ENCODE measurements around the gene TADA2A.
"Not testable (repeated sequence)": the region's sequence is repeated elsewhere in the genome, so short reads cannot be mapped to it uniquely, and the experiment has no call there.

Gene TADA2A

DNA sequence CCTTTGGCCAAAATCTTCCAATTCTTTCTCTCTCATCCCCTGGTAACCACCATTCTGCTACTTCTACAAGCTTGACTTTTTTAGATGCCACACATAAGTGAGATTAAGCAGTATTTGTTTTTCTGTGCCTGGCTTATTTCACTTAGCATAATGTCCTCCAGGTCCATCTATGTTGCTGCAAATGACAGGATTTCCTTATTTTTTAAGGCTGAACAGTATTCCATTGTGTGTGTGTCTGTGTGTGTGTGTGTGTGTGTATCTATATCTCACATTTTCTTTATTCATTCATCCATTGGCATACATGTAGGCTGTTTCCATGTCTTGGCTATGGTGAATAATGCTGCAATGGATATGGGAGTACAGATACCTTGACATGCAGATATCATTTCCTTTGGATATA lies 6.2 kb upstream of the TADA2A start:
- DNase-seq (ENCODE audit: low spot score) = no peak

DNA sequence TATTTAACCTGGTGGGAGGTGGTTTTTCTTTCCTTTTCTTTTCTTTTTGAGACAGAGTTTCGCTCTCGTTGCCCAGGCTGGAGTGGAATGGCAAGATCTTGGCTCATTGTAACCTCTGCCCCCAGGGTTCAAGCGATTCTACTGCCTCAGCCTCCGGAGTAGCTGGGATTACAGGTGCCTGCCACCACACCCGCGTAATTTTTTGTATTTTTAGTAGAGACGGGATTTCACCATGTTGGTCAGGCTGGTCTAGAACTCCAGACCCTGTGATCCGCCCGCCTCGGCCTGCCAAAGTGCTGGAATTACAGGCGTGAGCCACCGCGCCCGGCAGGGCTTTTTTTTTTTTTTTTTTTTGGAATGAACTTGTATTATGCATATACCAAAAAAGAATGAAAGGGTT lies 1.2 kb upstream of the TADA2A start:
- not testable (repeated sequence) for DNase-seq (ENCODE audit: low spot score)

DNA sequence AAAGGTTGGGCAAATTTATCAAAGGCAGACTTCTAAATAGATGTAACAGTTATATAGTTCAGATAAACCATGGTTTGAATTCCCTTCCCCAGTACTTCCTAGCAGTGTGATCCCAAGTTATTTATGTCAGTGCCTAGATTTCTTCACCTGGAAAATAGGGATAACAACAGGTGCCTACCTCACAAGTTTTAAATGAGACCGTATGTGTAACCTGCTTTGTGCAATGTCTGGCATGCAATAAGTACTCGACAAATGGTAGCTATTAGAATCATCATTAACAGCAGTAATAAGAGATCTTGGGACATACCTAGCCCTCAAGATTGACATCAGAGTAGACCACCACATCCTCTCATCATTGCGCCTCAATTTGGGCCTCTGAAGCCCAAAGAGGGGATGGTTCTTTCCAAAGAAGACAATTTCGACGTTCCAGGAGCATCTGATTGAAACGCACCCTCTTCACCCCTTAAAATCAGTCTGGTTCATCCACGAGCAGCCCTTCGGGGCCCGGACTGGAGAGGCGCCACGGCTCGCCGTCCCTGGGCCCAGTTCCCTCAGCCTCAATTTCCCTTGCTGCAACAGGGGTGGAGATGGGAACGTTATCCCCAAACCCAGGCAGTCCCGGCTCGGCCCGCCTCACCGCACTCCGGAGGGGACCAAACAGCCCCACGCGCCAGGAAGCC lies 591 bp upstream of the TADA2A start:
- DNase-seq (ENCODE audit: low spot score) = no peak

DNA sequence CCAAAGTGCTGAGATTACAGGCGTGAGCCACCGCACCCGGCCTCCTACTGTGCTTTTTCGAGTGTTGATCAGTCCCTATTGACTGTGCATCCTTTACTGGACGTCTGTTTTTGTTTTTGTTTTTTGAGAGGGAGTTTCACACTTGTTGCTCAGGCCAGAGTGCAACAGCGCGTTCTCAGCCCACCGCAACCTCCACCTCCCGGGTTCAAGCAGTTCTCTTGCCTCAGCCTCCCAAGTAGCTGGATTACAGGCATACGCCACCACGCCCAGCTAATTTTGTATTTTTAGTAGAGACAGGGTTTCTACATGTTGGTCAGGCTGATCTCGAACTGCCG lies 1.4 kb downstream of the TADA2A start:
- DNase-seq (ENCODE audit: low spot score) = not testable (repeated sequence)

DNA sequence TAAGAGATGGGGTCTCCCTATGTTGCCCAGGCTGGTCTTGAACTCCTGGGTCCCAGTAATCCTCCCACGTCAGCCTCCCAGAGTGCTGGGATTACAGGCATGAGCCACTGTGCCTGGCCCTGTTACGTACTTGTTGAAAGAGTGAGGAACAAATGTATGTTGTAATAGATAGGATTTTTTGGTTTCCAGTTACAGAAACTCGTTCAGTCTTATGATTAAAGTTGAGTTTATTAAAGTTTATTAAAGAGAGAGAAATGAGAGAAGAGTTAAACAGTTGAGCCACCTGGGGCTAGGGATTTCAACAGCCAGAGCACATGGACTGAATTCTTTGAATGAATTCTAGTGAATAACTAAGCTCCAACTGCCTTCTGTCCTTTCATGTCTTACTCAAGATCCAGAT lies 3.7 kb downstream of the TADA2A start:
- DNase-seq (ENCODE audit: low spot score) = no peak

DNA sequence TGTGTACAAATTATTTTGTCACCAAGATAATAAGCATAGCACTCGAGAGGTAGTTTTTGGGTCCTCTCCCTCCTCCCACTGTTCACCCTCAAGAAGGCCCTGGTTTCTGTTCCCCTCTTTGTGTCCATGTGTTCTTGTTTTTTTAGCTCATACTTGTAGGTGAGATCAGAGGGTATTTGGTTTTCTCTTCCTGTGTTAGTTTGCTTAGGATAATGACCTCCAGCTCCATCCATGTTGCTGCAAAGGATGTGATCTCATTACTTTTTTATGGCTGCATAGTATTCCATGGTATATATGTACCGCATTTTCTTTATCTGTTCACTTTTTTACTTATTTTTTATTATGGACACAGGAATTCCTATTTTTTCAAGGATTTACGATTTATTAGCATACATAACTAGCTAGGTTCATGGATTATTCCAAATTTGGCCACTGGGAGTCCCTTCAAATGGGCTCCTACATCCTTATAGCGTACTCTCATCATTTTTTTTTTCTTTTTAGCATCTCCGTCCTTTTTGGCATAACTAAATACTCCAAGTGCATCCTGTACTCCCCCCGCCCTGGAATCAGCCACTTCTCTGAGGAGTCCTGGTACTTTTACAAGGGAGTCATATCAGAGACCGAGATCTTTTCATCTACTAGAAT lies 7.3 kb downstream of the TADA2A start:
- DNase-seq (ENCODE audit: low spot score) = no peak

DNA sequence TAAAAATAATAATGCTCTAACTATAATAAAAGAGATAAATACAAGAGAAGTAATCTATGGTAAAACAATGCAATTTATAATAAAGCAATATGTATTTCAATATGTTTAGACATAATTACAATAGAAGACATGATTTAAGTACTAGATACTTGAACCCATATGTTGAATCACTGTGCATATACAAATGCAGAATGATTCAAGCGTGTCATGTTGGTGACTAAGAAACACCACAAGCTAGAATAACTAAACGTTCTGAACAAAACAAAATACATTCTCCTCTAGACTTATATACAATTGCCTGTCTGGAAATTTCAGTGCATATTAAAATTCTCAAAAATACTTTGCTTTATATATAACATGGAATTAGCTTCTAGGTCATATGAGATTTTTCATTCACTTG lies 11.2 kb downstream of the TADA2A start:
- no peak for DNase-seq (ENCODE audit: low spot score)

DNA sequence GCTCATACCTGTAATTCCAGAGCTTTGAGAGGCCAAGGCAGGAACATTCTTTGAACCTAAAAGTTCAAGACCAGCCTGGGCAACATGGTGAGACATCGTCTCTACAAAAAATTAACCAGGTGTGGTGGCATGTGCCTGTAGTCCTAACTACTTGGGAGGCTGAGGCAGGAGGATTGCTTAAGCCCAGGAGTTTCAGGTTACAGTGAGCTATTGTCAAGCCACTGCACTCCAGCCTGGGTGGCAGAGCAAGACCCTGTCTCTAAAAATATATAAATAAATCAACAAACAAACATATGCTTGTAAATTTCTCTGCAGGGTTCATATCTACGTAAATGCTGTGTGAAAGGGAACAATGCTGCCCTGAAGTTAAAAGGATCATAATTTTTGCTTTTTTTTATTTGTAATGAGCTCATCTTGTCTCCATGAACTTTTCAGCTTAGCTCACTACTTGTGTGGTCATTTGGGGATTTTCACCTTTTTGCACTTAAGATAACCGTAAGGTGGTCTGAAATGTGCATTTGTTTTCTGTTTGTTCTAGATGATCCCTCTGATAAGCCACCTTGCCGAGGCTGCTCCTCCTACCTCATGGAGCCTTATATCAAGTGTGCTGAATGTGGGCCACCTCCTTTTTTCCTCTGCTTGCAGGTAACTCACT lies 16.4 kb downstream of the TADA2A start:
- no peak for DNase-seq (ENCODE audit: low spot score)

DNA sequence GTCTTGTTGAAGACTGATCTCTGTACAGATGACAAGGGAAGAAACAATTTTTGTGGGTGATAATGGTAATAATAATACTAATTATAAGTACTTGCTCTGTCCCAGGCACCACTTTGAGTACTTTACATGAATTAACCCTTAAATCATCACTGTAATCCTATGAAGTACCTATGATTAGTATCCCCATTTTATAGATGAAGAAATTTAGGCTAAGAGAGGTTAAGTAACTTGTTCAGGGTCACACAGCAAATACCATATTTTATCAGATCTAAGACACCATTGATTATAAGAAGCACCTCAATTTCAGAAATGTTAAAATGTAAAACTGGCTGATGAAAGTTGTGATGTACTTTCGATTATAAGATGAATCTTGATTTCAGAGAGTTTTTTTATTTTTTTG lies 18.6 kb downstream of the TADA2A start:
- no peak for DNase-seq (ENCODE audit: low spot score)

DNA sequence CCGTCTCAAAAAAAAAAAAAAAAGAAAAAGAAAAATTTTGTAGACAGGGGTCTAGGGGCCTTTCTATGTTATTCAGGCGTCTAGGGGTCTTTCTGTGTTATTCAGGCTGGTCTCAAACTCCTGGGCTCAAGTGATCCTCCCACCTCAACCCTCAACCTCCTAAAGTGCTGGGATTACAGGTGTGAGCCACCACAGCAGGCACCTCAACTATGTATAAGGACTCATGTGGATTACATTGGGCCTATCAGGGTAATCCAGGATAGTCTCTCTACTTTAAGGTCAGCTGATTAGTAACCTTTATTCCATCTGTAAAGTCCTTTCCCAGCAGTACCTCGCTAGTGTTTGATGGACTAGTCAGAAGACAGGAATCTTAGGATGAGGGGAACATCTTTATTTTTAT lies 22.4 kb downstream of the TADA2A start:
- DNase-seq (ENCODE audit: low spot score) = no peak

DNA sequence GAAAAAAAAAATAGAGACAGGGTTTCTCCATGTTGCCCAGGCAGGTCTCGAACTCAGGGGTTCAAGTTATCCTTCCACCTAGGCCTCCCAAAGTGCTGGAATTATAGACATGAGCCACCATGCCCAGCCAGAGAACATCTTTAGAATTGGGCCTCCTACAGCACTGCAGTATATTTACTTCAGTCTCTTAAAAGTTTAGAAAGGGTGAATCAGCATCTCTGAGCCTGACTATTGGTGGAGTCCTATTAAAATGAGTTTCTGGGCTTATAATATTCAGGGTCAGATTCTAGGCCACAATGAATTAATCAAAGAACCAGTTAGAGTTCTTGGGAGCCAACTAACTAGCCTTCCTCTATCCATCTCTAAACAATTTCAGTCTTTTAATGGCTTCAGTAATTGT lies 22.8 kb downstream of the TADA2A start:
- DNase-seq (ENCODE audit: low spot score) = no peak

DNA sequence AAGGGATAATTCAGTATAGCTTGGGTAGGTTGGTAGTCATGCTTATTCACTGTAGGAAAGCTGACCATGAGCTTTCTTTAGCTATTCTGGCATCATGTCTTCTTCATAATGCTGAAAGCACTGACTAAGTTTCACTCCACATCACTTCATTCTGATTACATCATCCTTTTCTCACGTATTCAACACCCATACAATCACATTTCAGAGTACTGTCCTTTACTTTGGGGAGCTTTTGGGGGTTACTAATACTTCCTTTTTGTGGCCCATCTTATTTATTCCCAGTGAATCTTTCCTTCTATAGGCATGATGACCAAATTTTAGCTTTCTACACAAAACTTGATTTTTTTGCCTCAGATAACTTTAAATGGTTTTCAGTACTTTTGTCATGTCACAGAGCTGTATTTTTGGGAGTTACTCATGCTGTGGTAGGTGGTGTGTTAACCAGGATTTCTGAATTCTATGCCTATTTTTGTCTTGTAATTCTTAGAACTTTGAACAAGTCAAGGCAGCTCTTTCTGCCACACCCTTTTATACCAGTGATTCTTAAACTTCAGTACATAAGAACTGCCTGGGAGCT lies 23.5 kb downstream of the TADA2A start:
- DNase-seq (ENCODE audit: low spot score) = no peak

DNA sequence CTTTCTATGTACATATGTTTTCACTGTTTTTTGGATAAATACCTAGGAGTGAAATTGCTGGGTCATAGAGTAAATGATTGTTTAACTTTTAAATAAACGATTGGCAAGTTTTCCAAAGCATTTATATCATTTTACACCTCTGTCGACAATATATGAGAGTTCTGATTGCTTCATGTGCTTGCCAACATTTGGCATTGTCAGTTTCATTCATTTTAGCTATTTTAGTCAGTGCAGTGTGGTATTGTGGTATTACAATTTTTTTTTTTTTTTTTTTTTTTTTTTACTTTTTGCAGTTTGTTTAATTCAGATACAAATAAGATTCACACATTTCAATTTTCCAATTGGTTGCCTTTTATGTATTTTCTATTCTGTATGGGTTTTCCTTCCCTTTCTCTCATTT lies 26.0 kb downstream of the TADA2A start:
- no peak for DNase-seq (ENCODE audit: low spot score)

DNA sequence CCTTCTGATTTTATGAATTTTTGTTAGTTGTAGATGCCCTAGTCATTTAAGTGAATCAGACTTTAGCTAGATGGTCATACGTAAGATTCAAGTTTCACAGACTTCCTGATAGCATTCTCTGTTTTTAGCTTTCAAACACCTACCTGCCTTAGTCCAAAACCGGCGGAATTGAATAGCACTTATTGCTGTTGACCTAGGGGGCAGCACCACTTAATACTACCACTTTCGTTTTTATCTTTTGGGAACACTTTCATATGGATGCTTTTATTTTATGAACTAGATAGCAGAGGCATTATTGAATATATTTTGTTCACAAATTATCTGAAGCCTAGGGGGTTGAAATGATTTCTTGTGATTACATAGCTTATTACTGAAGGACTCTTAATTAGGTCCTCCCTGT lies 31.5 kb downstream of the TADA2A start:
- no peak for DNase-seq (ENCODE audit: low spot score)

DNA sequence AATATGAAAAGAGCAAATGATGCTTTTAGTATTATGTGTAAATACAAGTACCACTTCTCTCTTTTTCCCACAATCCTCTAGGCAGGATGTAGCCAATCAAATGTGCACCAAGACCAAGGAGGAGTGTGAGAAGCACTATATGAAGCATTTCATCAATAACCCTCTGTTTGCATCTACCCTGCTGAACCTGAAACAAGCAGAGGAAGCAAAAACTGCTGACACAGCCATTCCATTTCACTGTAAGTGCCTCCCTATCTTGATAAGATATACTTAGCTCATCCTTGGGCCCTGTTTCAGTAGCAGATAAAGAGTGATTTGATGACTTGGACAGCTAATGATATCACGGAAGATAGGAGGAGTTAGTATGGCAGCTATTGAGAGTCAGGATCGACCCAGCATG lies 33.7 kb downstream of the TADA2A start:
- DNase-seq (ENCODE audit: low spot score) = no peak

DNA sequence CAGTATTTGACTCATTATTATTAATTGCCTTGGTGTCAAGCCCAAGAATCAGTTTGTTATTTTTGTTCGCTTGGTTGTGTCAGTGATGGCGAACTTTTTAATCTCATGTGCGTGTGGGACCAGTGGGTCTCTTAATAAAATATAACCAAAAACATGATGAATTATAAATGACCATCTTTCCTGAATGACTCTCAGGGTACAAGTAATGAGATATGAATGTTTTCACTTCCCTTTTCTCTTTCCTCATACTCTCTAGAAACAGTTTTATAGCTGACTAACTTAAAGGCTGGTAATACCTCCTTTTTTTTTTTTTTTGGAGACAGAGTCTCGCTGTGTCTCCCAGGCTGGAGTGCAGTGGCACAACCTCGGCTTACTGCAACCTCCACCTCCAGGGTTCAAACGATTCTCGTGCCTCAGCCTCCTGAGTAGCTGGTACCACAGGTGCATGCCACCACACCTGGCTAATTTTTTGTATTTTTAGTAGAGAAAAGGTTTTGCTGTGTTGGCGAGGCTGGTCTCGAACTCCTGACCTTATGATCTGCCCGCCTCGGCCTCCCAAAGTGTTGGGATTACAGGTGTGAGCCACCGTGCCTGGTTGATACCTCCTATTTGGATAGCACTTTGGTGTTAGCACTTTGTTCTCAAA lies 34.8 kb downstream of the TADA2A start:
- not testable (repeated sequence) for DNase-seq (ENCODE audit: low spot score)

DNA sequence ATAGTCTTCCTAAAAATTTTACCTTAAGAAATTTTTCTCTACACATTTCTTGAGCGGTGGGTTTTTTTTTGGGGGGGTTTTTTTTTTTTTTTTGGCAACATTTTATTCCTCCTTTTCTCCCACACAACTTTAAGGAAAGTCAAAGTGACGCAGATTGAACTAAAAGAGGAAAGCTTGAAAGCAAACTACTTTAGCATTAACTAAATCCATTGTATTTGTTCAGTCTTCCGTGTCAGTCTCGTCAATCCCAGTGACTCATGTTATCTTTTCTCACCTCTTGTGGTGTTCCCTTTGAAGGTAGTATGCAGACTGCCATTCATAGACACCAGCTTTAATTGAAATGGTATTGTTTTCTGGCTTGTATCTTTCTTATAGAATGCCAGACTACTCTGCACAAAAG lies 39.3 kb downstream of the TADA2A start:
- no peak for DNase-seq (ENCODE audit: low spot score)

DNA sequence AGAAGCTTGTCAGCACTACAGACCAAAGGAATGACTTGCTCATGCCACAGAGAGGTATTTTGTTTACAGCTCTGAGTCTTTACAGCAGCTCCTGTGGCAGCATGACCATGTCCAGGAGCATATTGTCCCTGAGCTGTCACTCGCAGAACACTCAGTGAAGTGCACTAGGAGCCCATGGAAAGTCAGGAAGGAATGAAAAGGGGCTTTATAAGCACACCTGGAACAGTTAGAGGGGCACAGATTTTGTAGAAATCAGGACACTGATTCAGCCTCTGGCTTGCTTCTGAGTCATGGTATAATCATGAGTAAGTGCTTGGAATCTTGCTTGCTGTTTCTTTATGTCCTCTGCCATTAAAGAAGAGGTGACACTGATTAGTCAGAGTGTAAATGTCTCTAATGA lies 41.0 kb downstream of the TADA2A start:
- no peak for DNase-seq (ENCODE audit: low spot score)

DNA sequence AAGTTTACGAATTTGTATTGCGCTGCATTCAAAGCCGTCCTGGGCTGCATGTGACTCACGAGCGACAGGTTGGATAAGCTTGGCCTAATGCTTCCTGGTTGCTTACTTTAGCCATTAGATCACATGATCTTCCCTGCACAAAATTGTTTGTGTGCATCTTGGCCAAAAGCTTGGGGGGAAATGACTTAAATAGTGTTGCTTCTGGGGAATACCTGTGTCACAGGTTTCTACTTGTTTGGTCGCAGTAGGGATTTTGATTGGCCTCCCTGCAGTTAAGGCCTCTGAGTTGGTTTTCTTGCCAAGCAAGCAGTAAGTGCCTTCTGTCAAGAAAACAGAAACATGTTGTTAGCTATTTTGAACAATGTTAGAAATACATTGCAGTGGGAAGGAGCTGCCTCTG lies 43.4 kb downstream of the TADA2A start:
- DNase-seq (ENCODE audit: low spot score) = no peak

DNA sequence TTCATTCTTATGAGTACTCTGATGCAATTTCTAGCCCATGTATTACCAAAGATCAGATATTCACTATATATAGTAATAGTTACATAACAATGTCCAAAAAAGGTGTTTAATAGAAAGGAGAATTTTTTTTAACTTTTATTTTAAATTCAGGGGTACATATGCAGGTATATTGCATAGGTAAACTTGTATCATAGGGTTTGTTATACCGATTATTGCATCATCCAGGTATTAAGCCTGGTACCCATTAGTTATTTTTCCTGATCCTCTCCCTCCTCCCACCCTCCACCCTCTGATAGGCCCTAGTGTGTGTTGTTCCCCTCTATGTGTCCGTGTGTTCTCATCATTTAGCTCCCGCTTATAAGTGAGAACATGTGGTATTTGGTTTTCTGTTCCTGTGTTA lies 51.1 kb downstream of the TADA2A start:
- not testable (repeated sequence) for DNase-seq (ENCODE audit: low spot score)

DNA sequence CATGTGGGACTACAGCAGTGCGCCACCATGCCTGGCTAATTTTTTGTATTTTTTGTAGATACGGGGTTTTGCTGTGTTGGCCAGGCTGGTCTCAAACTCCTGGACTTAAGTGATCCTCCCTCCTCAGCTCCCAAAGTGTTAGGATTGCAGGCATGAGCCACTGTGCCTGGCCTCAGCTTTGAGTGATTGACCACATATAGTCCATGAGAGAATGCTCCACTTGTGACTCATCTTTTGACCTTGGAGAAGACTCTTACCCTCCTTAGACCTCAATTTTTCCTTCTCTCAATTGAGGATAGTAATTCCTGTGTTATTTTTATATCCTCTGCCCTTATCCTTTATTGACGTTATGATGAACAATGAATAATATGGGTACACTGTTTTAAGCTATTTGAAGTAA lies 52.1 kb downstream of the TADA2A start:
- DNase-seq (ENCODE audit: low spot score) = no peak

DNA sequence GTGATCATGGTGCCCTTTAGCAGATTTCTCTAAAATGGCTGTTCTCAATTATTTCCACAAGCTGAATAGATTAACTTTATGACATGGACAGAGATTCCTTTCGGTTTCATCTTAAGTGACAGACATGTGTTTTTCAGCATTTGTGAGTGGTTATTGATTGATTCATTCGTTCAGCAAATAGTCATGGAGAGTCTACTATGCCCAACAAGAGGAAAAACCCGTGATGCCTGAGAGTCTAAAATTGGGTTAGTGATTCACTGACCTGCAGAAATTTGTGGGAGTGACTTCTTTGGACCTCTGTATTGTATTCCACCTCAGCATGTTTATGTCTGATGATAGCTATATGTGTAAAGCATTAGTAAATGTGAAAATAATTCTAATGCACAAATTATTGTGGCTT lies 55.0 kb downstream of the TADA2A start:
- DNase-seq (ENCODE audit: low spot score) = no peak

DNA sequence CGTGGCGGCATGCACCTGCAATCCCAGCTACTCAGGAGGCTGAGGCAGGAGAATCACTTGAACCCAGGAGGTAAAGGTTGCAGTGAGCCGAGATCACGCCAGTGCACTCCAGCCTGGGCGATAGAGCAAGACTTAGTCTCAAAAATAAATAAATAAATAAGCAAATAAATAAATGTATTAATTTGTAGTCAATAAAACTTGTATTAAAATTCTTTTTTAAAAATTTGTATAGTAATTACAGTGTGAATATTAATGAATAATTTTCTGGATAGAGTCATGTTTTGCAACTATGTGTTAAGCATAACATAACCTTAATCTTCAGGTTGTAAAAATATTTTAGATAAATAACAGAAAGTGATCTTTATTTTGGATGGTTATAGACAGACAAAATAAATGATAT lies 55.8 kb downstream of the TADA2A start:
- no peak for DNase-seq (ENCODE audit: low spot score)
